Fibroblast of villous mesenchyme (primary cell): ENCODE results near the gene MED13L. TPM values are rescaled to one million over a fixed set of nuclear protein-coding genes. Genes with fewer than 3 reads are reported as not detected.
"Not testable (repeated sequence)": the region's sequence is repeated elsewhere in the genome, so short reads cannot be mapped to it uniquely, and the experiment has no call there.

ENCODE experiments used
- DNase-seq: peaks from one replicate; pipeline ENCODE4 v3.0.0-alpha.2; 2010; ENCODE audit warnings: low read depth
- H3K4me3 ChIP-seq: 2 replicates; pipeline ENCODE4 v1.5.1; 2011; ENCODE audit warnings: low read depth, mild to moderate bottlenecking, low read length
- CTCF ChIP-seq: IDR thresholded peaks from 2 replicates; pipeline ENCODE4 v1.5.1; 2012; ENCODE audit warnings: low read depth, mild to moderate bottlenecking, low read length; ENCODE audit not compliant: insufficient read depth
- total RNA-seq: library from RNA; depleted of rRNA; stranded (reverse); fragments of >200 nt; gene quantifications from 2 replicates; pipeline ENCODE4 v1.2.3, GENCODE V29; 2012

Gene MED13L
- total RNA-seq, 1 donor, result 189 TPM

- TF ChIP-seq CTCF, result no peak
- no peak overlapping the region for H3K4me3 ChIP-seq
- no peak for DNase-seq
Measured at GRCh38 chr12:116045150-116045549, 232.3 kb downstream of the MED13L start.

GRCh38 chr12:116043659-116044535 lies 233.6 kb downstream of the MED13L start:
- TF ChIP-seq CTCF, result no peak
- DNase-seq, result no peak
- H3K4me3 ChIP-seq, result no peak overlapping the region

- no peak overlapping the region for H3K4me3 ChIP-seq
- TF ChIP-seq CTCF, result no peak
- DNase-seq, result no peak
Measured at GRCh38 chr12:116040402-116040801, 237.1 kb downstream of the MED13L start.

GRCh38 chr12:116039081-116039480 lies 238.4 kb downstream of the MED13L start:
- no peak for DNase-seq
- H3K4me3 ChIP-seq, result no peak overlapping the region
- TF ChIP-seq CTCF, result no peak

GRCh38 chr12:116037941-116038837 lies 239.3 kb downstream of the MED13L start:
- peak; percentile 93 for DNase-seq
- TF ChIP-seq CTCF, result no peak
- no peak overlapping the region for H3K4me3 ChIP-seq

- DNase-seq, result no peak
- no peak overlapping the region for H3K4me3 ChIP-seq
- TF ChIP-seq CTCF, result no peak
Measured at GRCh38 chr12:116033765-116034164, 243.7 kb downstream of the MED13L start.

- DNase-seq, H3K4me3 ChIP-seq: not testable (repeated sequence)
Measured at GRCh38 chr12:116031624-116032023, 245.9 kb downstream of the MED13L start.
